Fibroblast of skin of back (primary cell): ENCODE measurements around the gene SIVA1.
A peak's percentile ranks its signal among the peaks of the same experiment; 100 is the strongest.
"Not testable (repeated sequence)": the region's sequence is repeated elsewhere in the genome, so short reads cannot be mapped to it uniquely, and the experiment has no call there.

ENCODE experiments used
- DNase-seq: peaks from one replicate; pipeline ENCODE4 v3.0.0-alpha.2; 2013

Gene SIVA1

GRCh38 chr14:104734991-104735779 lies 17.8 kb upstream of the SIVA1 start:
- DNase-seq: no peak

GRCh38 chr14:104735830-104736642 lies 16.9 kb upstream of the SIVA1 start:
- peak; percentile 67 for DNase-seq

- no peak for DNase-seq
Observed at GRCh38 chr14:104738375-104739019, 14.4 kb upstream of the SIVA1 start.

GRCh38 chr14:104739026-104739425 lies 13.9 kb upstream of the SIVA1 start:
- DNase-seq: no peak

- DNase-seq: no peak
Observed at GRCh38 chr14:104739546-104740516, 13.1 kb upstream of the SIVA1 start.

GRCh38 chr14:104741108-104741802 lies 11.7 kb upstream of the SIVA1 start:
- DNase-seq: no peak

GRCh38 chr14:104741803-104742251 lies 11.1 kb upstream of the SIVA1 start:
- DNase-seq: no peak

- DNase-seq: no peak
Observed at GRCh38 chr14:104742586-104743455, 10.1 kb upstream of the SIVA1 start.

GRCh38 chr14:104743461-104744380 lies 9.2 kb upstream of the SIVA1 start:
- peak; percentile 69 for DNase-seq

GRCh38 chr14:104744484-104744883 lies 8.5 kb upstream of the SIVA1 start:
- no peak for DNase-seq

- DNase-seq: no peak
Observed at GRCh38 chr14:104745431-104745830, 7.5 kb upstream of the SIVA1 start.

- DNase-seq: no peak
Observed at GRCh38 chr14:104746071-104746545, 6.8 kb upstream of the SIVA1 start.

GRCh38 chr14:104746934-104747481 lies 5.9 kb upstream of the SIVA1 start:
- no peak for DNase-seq

- no peak for DNase-seq
Observed at GRCh38 chr14:104747876-104748275, 5.1 kb upstream of the SIVA1 start.

- DNase-seq: peak; percentile 44
Observed at GRCh38 chr14:104749111-104749649, 3.8 kb upstream of the SIVA1 start.

GRCh38 chr14:104750056-104750752 lies 2.7 kb upstream of the SIVA1 start:
- peak; percentile 62 for DNase-seq

GRCh38 chr14:104750753-104751057 lies 2.2 kb upstream of the SIVA1 start:
- DNase-seq: not testable (repeated sequence)
